Vagina (tissue), 2 donors: ENCODE results near the gene MUTYH. TPM values are rescaled to one million over a fixed set of nuclear protein-coding genes. Genes with fewer than 3 reads are reported as not detected.

ENCODE experiments used
- DNase-seq, 2 donors: peaks; one replicate each; pipeline ENCODE4 v3.0.0-alpha.2; 2017; ENCODE audit errors: extremely low spot score in 2 of 2
- H3K27ac ChIP-seq: fragments of 200-600 bp; sonication (generic); one replicate; pipeline ENCODE4 v1.5.1; 2019
- H3K27me3 ChIP-seq: fragments of 200-600 bp; sonication (generic); one replicate; pipeline ENCODE4 v1.5.1; 2019
- H3K36me3 ChIP-seq, 2 donors: fragments of 200-600 bp; sonication (generic); one replicate each; pipeline ENCODE4 v1.5.1; 2017 to 2019
- H3K4me1 ChIP-seq: fragments of 200-600 bp; sonication (generic); one replicate; pipeline ENCODE4 v1.5.1; 2019
- H3K4me3 ChIP-seq, 2 donors: fragments of 200-600 bp; sonication (generic); 1 replicate in 1 of 2; 2 replicates in 1 of 2; pipeline ENCODE4 v1.5.1; 2016 to 2019
- H3K9me3 ChIP-seq: fragments of 200-600 bp; sonication (generic); one replicate; pipeline ENCODE4 v1.5.1; 2019
- CTCF ChIP-seq, 3 experiments: fragments of 450-650 bp in 2 of 3; fragments of 200-600 bp in 1 of 3; sonication (generic) in 1 of 3; IDR thresholded peaks; one replicate each; pipeline ENCODE4 v1.5.1; 2017 to 2019; ENCODE audit warnings: antibody characterized with exemption in 3 of 3, mild to moderate bottlenecking in 2 of 3, moderate library complexity in 2 of 3
- POLR2A ChIP-seq, 2 donors: fragments of 450-650 bp; IDR thresholded peaks; one replicate each; pipeline ENCODE4 v1.6.1; 2017; ENCODE audit warnings: antibody characterized with exemption in 2 of 2, mild to moderate bottlenecking in 2 of 2, moderate library complexity in 2 of 2
- POLR2AphosphoS5 ChIP-seq, 2 donors: sonication (generic); formaldehyde crosslinking; IDR thresholded peaks; one replicate each; pipeline ENCODE4 v1.9.0; 2017; ENCODE audit warnings: antibody characterized with exemption in 2 of 2, mild to moderate bottlenecking in 2 of 2, low read depth in 1 of 2; ENCODE audit not compliant: insufficient read depth in 1 of 2
- intact Hi-C: fragments of 100-400 bp; cut with DNase I; formaldehyde crosslinking; loops from one replicate; pipeline ENCODE4 v1.15.1; 2023
- total RNA-seq: library from RNA; depleted of rRNA; stranded (reverse); fragments of >200 nt; gene quantifications from one replicate; pipeline ENCODE4 v1.2.3, GENCODE V29; 2016

MUTYH gene
- total RNA-seq, 1 donor from 2014 or later = 27.0 TPM

GRCh38 chr1:45303520-45304310, 36.5 kb downstream of the MUTYH start:
- H3K27me3 ChIP-seq = no peaks in the 10 kb centered on the region
- peak overlapping the region; percentile 83 for H3K27ac ChIP-seq
- intact Hi-C loops = loop anchor here (2.0 to 10.0 kb wide), 2 partner anchors 291 to 479 kb away; partner anchors contain the start of gene UROD
- peak overlapping the region; percentile 58 to 79 for H3K4me3 ChIP-seq
- peak; percentile 62 to 89 for TF ChIP-seq POLR2AphosphoS5 (IDR thresholded peaks at IDR 0.05; ENCODE audit: insufficient read depth in 1 of 2, low read depth in 1 of 2)
- peak; percentile 27 to 61 (median 58) for TF ChIP-seq CTCF (IDR thresholded peaks at IDR 0.05)
- peak in 1 of 2 donors; percentile 55 for TF ChIP-seq POLR2A (IDR thresholded peaks at IDR 0.05)
- peaks cover 17% of the 10 kb centered on the region for H3K4me1 ChIP-seq
- no peaks in the 10 kb centered on the region for H3K9me3 ChIP-seq
- peak in 1 of 2 donors; percentile 97 for DNase-seq
- H3K36me3 ChIP-seq = no peaks in the 10 kb centered on the region

- peaks cover 17% of the 10 kb centered on the region for H3K4me1 ChIP-seq
- intact Hi-C loops = loop anchor here (2.0 to 10.0 kb wide), 2 partner anchors 290 to 478 kb away; partner anchors contain the start of gene UROD
- H3K4me3 ChIP-seq = peak overlapping the region; percentile 58 to 79
- DNase-seq = no peak
- no peaks in the 10 kb centered on the region for H3K27me3 ChIP-seq
- no peak for TF ChIP-seq CTCF (IDR thresholded peaks at IDR 0.05)
- peak overlapping the region; percentile 79 for H3K27ac ChIP-seq
- no peaks in the 10 kb centered on the region for H3K36me3 ChIP-seq
- no peaks in the 10 kb centered on the region for H3K9me3 ChIP-seq
Observed at GRCh38 chr1:45302505-45303150, 37.6 kb downstream of the MUTYH start.

- no peaks in the 10 kb centered on the region for H3K36me3 ChIP-seq
Observed at GRCh38 chr1:45300669-45300997, 39.6 kb downstream of the MUTYH start.

GRCh38 chr1:45299981-45300668, 40.1 kb downstream of the MUTYH start:
- no peak for TF ChIP-seq POLR2AphosphoS5 (IDR thresholded peaks at IDR 0.05; ENCODE audit: insufficient read depth in 1 of 2, low read depth in 1 of 2)
- no peak for TF ChIP-seq POLR2A (IDR thresholded peaks at IDR 0.05)
- peak; percentile 62 to 72 (median 71) for TF ChIP-seq CTCF (IDR thresholded peaks at IDR 0.05)
- intact Hi-C loops = loop anchor here (10.0 kb wide), 1 partner anchor 475 kb away; no protein-coding TSS in a partner anchor
- DNase-seq = no peak

More at GRCh38 chr1:45300669-45300997, 39.6 kb downstream of the MUTYH start:
- TF ChIP-seq CTCF (IDR thresholded peaks at IDR 0.05) (no peak), POLR2AphosphoS5 (IDR thresholded peaks at IDR 0.05; ENCODE audit: insufficient read depth in 1 of 2, low read depth in 1 of 2) (no peak), POLR2A (IDR thresholded peaks at IDR 0.05) (no peak)
- H3K9me3 ChIP-seq = no peaks in the 10 kb centered on the region
- no peak for DNase-seq
- H3K27me3 ChIP-seq = no peaks in the 10 kb centered on the region
- intact Hi-C loops = loop anchor here (10.0 kb wide), 1 partner anchor 476 kb away; no protein-coding TSS in a partner anchor
- H3K4me3 ChIP-seq = no peak overlapping the region
- peaks cover 17% of the 10 kb centered on the region for H3K4me1 ChIP-seq
- no peak overlapping the region for H3K27ac ChIP-seq

More at GRCh38 chr1:45299981-45300668, 40.1 kb downstream of the MUTYH start:
- no peak overlapping the region for H3K4me3 ChIP-seq
- peaks cover 17% of the 10 kb centered on the region for H3K4me1 ChIP-seq
- no peak overlapping the region for H3K27ac ChIP-seq
- H3K36me3 ChIP-seq = no peaks in the 10 kb centered on the region
- H3K27me3 ChIP-seq = no peaks in the 10 kb centered on the region
- H3K9me3 ChIP-seq = no peaks in the 10 kb centered on the region
